ENCODE results near the gene SYPL1.
A peak's percentile ranks its signal among the peaks of the same experiment; 100 is the strongest.

SYPL1 gene

GRCh38 chr7:106112118-106112971, at the start of gene SYPL1:
Gene SYPL1, minus strand, starts transcription at chr7:106112312. Its CDS starts 104 bp downstream, at chr7:106112208.
- Histone ChIP-seq H3K36me3 (ENCODE audit: control insufficient read depth, insufficient read depth, low read length) (no peaks in the 10 kb centered on the region), H3K9me3 (ENCODE audit: control insufficient read depth, insufficient read depth, low read depth, low read length) (no peaks in the 10 kb centered on the region), H3K9ac (ENCODE audit: low read length) (peak within 1 kb of the TSS; percentile 97), H3K4me3 (ENCODE audit: low read depth, low read length) (peak within 1 kb of the TSS; percentile 99), H3K27me3 (ENCODE audit: control insufficient read depth, insufficient read depth, low read length) (no peaks in the 10 kb centered on the region), H3K27ac (ENCODE audit: low read depth, low read length) (peak within 1 kb of the TSS; percentile 84), H3K4me1 (ENCODE audit: control insufficient read depth, insufficient read depth, low read length) (peaks cover 37% of the 10 kb centered on the region)

- no peak overlapping the region for H3K27ac ChIP-seq (ENCODE audit: low read depth, low read length)
- H3K4me3 ChIP-seq (ENCODE audit: low read depth, low read length): no peak overlapping the region
- no peaks in the 10 kb centered on the region for H3K27me3 ChIP-seq (ENCODE audit: control insufficient read depth, insufficient read depth, low read length)
- H3K36me3 ChIP-seq (ENCODE audit: control insufficient read depth, insufficient read depth, low read length): no peaks in the 10 kb centered on the region
- no peak overlapping the region for H3K9ac ChIP-seq (ENCODE audit: low read length)
- peaks cover 12% of the 10 kb centered on the region for H3K4me1 ChIP-seq (ENCODE audit: control insufficient read depth, insufficient read depth, low read length)
- H3K9me3 ChIP-seq (ENCODE audit: control insufficient read depth, insufficient read depth, low read depth, low read length): no peaks in the 10 kb centered on the region
These were observed 42.9 kb upstream of the SYPL1 start for GRCh38 chr7:106155027-106155426.

GRCh38 chr7:106153891-106154449, 41.9 kb upstream of the SYPL1 start:
- no peak overlapping the region for H3K9ac ChIP-seq (ENCODE audit: low read length)
- H3K9me3 ChIP-seq (ENCODE audit: control insufficient read depth, insufficient read depth, low read depth, low read length): no peaks in the 10 kb centered on the region
- H3K36me3 ChIP-seq (ENCODE audit: control insufficient read depth, insufficient read depth, low read length): no peaks in the 10 kb centered on the region
- no peaks in the 10 kb centered on the region for H3K27me3 ChIP-seq (ENCODE audit: control insufficient read depth, insufficient read depth, low read length)
- H3K4me1 ChIP-seq (ENCODE audit: control insufficient read depth, insufficient read depth, low read length): peaks cover 12% of the 10 kb centered on the region
- H3K27ac ChIP-seq (ENCODE audit: low read depth, low read length): no peak overlapping the region
- no peak overlapping the region for H3K4me3 ChIP-seq (ENCODE audit: low read depth, low read length)

GRCh38 chr7:106152313-106152665, 40.2 kb upstream of the SYPL1 start:
- H3K27ac ChIP-seq (ENCODE audit: low read depth, low read length): no peak overlapping the region
- no peak overlapping the region for H3K4me3 ChIP-seq (ENCODE audit: low read depth, low read length)
- H3K9me3 ChIP-seq (ENCODE audit: control insufficient read depth, insufficient read depth, low read depth, low read length): no peaks in the 10 kb centered on the region
- H3K36me3 ChIP-seq (ENCODE audit: control insufficient read depth, insufficient read depth, low read length): no peaks in the 10 kb centered on the region
- no peaks in the 10 kb centered on the region for H3K27me3 ChIP-seq (ENCODE audit: control insufficient read depth, insufficient read depth, low read length)
- peaks cover 12% of the 10 kb centered on the region for H3K4me1 ChIP-seq (ENCODE audit: control insufficient read depth, insufficient read depth, low read length)
- H3K9ac ChIP-seq (ENCODE audit: low read length): no peak overlapping the region

GRCh38 chr7:106151459-106152312, 39.6 kb upstream of the SYPL1 start:
- no peaks in the 10 kb centered on the region for H3K27me3 ChIP-seq (ENCODE audit: control insufficient read depth, insufficient read depth, low read length)
- no peak overlapping the region for H3K27ac ChIP-seq (ENCODE audit: low read depth, low read length)
- H3K36me3 ChIP-seq (ENCODE audit: control insufficient read depth, insufficient read depth, low read length): no peaks in the 10 kb centered on the region
- no peak overlapping the region for H3K9ac ChIP-seq (ENCODE audit: low read length)
- peaks cover 12% of the 10 kb centered on the region for H3K4me1 ChIP-seq (ENCODE audit: control insufficient read depth, insufficient read depth, low read length)
- H3K9me3 ChIP-seq (ENCODE audit: control insufficient read depth, insufficient read depth, low read depth, low read length): no peaks in the 10 kb centered on the region
- H3K4me3 ChIP-seq (ENCODE audit: low read depth, low read length): no peak overlapping the region

- no peaks in the 10 kb centered on the region for H3K27me3 ChIP-seq (ENCODE audit: control insufficient read depth, insufficient read depth, low read length)
- H3K27ac ChIP-seq (ENCODE audit: low read depth, low read length): no peak overlapping the region
- H3K9me3 ChIP-seq (ENCODE audit: control insufficient read depth, insufficient read depth, low read depth, low read length): peaks cover 3% of the 10 kb centered on the region; the same call in 1 of the 2 replicates
These were observed 31.7 kb upstream of the SYPL1 start for GRCh38 chr7:106143711-106144337.

GRCh38 chr7:106142136-106142535, 30.0 kb upstream of the SYPL1 start:
- Histone ChIP-seq H3K36me3 (ENCODE audit: control insufficient read depth, insufficient read depth, low read length) (no peaks in the 10 kb centered on the region), H3K4me1 (ENCODE audit: control insufficient read depth, insufficient read depth, low read length) (peaks cover 13% of the 10 kb centered on the region), H3K27ac (ENCODE audit: low read depth, low read length) (no peak overlapping the region)

More at GRCh38 chr7:106143711-106144337, 31.7 kb upstream of the SYPL1 start:
- no peak overlapping the region for H3K4me3 ChIP-seq (ENCODE audit: low read depth, low read length)
- H3K36me3 ChIP-seq (ENCODE audit: control insufficient read depth, insufficient read depth, low read length): no peaks in the 10 kb centered on the region
- H3K4me1 ChIP-seq (ENCODE audit: control insufficient read depth, insufficient read depth, low read length): peaks cover 12% of the 10 kb centered on the region
- no peak overlapping the region for H3K9ac ChIP-seq (ENCODE audit: low read length)

GRCh38 chr7:106140406-106141173, 28.5 kb upstream of the SYPL1 start:
- Histone ChIP-seq H3K27ac (ENCODE audit: low read depth, low read length) (no peak overlapping the region), H3K4me3 (ENCODE audit: low read depth, low read length) (no peak overlapping the region), H3K9ac (ENCODE audit: low read length) (no peak overlapping the region)

More at GRCh38 chr7:106142136-106142535, 30.0 kb upstream of the SYPL1 start:
- H3K27me3 ChIP-seq (ENCODE audit: control insufficient read depth, insufficient read depth, low read length): no peaks in the 10 kb centered on the region
- no peak overlapping the region for H3K4me3 ChIP-seq (ENCODE audit: low read depth, low read length)
- no peak overlapping the region for H3K9ac ChIP-seq (ENCODE audit: low read length)
- peaks cover 3% of the 10 kb centered on the region; the same call in 1 of the 2 replicates for H3K9me3 ChIP-seq (ENCODE audit: control insufficient read depth, insufficient read depth, low read depth, low read length)

GRCh38 chr7:106139265-106140251, 27.4 kb upstream of the SYPL1 start:
- Histone ChIP-seq H3K9ac (ENCODE audit: low read length) (peak overlapping the region; percentile 58), H3K27ac (ENCODE audit: low read depth, low read length) (no peak overlapping the region), H3K4me3 (ENCODE audit: low read depth, low read length) (peak overlapping the region; percentile 11; the same call in 1 of the 2 replicates)

More at GRCh38 chr7:106140406-106141173, 28.5 kb upstream of the SYPL1 start:
- H3K4me1 ChIP-seq (ENCODE audit: control insufficient read depth, insufficient read depth, low read length): peaks cover 13% of the 10 kb centered on the region
- H3K27me3 ChIP-seq (ENCODE audit: control insufficient read depth, insufficient read depth, low read length): no peaks in the 10 kb centered on the region
- no peaks in the 10 kb centered on the region for H3K36me3 ChIP-seq (ENCODE audit: control insufficient read depth, insufficient read depth, low read length)
- peaks cover 3% of the 10 kb centered on the region; the same call in 1 of the 2 replicates for H3K9me3 ChIP-seq (ENCODE audit: control insufficient read depth, insufficient read depth, low read depth, low read length)

More at GRCh38 chr7:106139265-106140251, 27.4 kb upstream of the SYPL1 start:
- Histone ChIP-seq H3K9me3 (ENCODE audit: control insufficient read depth, insufficient read depth, low read depth, low read length) (peaks cover 3% of the 10 kb centered on the region; the same call in 1 of the 2 replicates), H3K27me3 (ENCODE audit: control insufficient read depth, insufficient read depth, low read length) (no peaks in the 10 kb centered on the region), H3K36me3 (ENCODE audit: control insufficient read depth, insufficient read depth, low read length) (no peaks in the 10 kb centered on the region), H3K4me1 (ENCODE audit: control insufficient read depth, insufficient read depth, low read length) (peaks cover 13% of the 10 kb centered on the region)

Data from HUES6 (cell line).